Measurements from ENCODE around the gene CR1. TPM values are rescaled to one million over a fixed set of nuclear protein-coding genes. Genes with fewer than 3 reads are reported as not detected.
"Not testable (repeated sequence)": the region's sequence is repeated elsewhere in the genome, so short reads cannot be mapped to it uniquely, and the experiment has no call there.

The CR1 gene
- total RNA-seq, 2 experiments from 2014 or later: not detected

DNA sequence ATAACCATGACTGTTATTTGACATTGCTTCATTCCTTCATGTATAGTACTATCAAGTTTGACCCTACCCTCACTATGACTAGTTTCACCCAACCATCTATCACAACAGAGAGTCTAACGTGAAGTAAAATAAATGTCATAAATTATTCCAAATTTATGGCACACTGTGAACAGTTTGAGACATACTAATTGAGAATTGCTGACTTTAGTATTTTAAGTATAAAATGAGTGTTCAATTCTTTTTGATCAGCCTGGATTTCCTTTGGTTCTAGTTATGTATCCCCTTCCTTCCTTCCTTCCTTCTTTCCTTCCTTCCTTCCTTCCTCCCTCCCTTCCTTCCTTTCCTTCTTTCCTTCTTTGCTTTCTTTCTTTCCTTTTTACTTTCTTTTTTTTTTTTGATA is 14.5 kb downstream of the CR1 start:
- CTCF ChIA-PET: no interaction called here
- no peaks in the 10 kb centered on the region for H3K36me3 Mint-ChIP-seq (ENCODE audit: low read depth)
- no peak overlapping the region for H3K27ac Mint-ChIP-seq
- peaks cover 7% of the 10 kb centered on the region for H3K4me1 Mint-ChIP-seq (ENCODE audit: low read depth)
- peaks cover 2% of the 10 kb centered on the region for H3K27me3 Mint-ChIP-seq (ENCODE audit: low read depth)
- H3K4me3 Mint-ChIP-seq: no peak overlapping the region
- intact Hi-C loops (cut with micrococcal nuclease): no loop called here
- no peaks in the 10 kb centered on the region for H3K9me3 Mint-ChIP-seq
- no peak for DNase-seq

DNA sequence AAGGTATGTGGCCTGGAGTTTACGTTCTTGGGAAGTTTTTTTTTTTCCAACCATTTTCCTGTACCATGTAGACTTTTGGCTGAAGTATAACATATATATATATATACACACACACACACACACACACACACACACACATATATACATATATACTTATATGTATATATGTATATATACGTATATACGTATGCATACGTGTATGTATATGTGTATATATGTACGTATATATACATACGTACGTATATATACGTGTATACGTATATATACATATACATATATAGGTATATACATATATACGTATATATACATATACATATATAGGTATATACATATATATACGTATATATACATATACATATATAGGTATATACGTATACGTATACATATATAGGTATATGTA is 18.9 kb downstream of the CR1 start:
- no peak for DNase-seq
- Mint-ChIP-seq H3K4me3 (no peak overlapping the region), H3K9me3 (no peaks in the 10 kb centered on the region), H3K36me3 (ENCODE audit: low read depth) (no peaks in the 10 kb centered on the region), H3K4me1 (ENCODE audit: low read depth) (no peaks in the 10 kb centered on the region), H3K27me3 (ENCODE audit: low read depth) (no peaks in the 10 kb centered on the region), H3K27ac (no peak overlapping the region)
- CTCF ChIA-PET: interaction anchor here (0.6 kb wide), 1 partner anchor 10 kb away, joined by 5 read pairs; no protein-coding TSS in a partner anchor
- intact Hi-C loops (cut with micrococcal nuclease): no loop called here

DNA sequence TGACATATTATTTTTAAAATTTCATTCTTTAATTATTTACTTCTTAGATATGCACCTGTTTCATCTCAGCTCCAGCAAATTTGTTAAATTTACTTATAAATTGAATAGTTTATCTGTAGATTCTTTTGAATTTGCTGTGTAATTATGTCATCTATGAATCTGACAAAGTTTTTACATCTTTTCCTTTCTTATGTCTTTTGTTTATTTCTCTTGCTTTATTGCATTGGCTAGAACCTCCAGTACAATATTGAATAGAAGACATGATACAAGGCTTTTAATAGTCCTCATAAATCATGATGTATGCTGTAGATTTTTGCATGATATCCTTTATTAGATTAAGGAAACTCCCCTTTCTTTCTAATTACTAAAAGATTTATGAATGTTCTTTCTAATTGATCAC is 20.8 kb downstream of the CR1 start:
- Mint-ChIP-seq H3K27ac (no peak overlapping the region), H3K36me3 (ENCODE audit: low read depth) (no peaks in the 10 kb centered on the region), H3K4me3 (no peak overlapping the region), H3K27me3 (ENCODE audit: low read depth) (no peaks in the 10 kb centered on the region), H3K4me1 (ENCODE audit: low read depth) (no peaks in the 10 kb centered on the region), H3K9me3 (no peaks in the 10 kb centered on the region)
- DNase-seq: no peak
- intact Hi-C loops (cut with micrococcal nuclease): no loop called here
- CTCF ChIA-PET: no interaction called here

DNA sequence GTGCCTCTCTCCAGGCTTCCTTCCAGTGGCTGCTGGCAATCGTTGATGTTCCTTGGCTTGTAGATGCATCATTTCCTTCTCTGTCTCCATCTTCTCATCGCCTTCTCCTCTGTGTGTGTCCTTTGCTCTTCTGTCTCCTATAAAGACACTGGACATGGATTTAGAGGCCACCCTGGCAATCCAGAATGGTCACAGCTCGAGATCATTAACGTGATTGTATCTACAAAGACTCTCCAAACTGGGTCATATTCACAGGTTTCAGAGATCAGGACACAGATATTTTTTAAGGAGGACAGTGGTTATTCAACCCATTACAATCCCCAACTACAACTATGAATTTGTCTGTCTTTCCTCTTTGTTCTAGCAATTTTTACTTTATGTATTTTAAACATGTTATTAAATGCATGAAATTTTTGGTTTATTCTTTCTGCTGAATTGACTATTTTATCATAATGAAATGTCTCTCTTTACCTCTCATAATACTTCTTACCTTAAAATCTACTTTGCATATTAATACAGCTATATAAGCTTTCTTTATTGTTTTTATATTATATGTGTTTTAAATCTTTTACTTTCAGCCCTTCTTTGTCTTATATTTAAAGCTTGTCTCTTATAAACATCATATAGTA is 22.8 kb downstream of the CR1 start:
- Mint-ChIP-seq H3K27me3 (ENCODE audit: low read depth) (peaks cover under 1% of the 10 kb centered on the region), H3K4me3 (no peak overlapping the region), H3K36me3 (ENCODE audit: low read depth) (no peaks in the 10 kb centered on the region), H3K9me3 (no peaks in the 10 kb centered on the region), H3K27ac (no peak overlapping the region), H3K4me1 (ENCODE audit: low read depth) (no peaks in the 10 kb centered on the region)
- DNase-seq: no peak
- intact Hi-C loops (cut with micrococcal nuclease): no loop called here
- CTCF ChIA-PET: no interaction called here

DNA sequence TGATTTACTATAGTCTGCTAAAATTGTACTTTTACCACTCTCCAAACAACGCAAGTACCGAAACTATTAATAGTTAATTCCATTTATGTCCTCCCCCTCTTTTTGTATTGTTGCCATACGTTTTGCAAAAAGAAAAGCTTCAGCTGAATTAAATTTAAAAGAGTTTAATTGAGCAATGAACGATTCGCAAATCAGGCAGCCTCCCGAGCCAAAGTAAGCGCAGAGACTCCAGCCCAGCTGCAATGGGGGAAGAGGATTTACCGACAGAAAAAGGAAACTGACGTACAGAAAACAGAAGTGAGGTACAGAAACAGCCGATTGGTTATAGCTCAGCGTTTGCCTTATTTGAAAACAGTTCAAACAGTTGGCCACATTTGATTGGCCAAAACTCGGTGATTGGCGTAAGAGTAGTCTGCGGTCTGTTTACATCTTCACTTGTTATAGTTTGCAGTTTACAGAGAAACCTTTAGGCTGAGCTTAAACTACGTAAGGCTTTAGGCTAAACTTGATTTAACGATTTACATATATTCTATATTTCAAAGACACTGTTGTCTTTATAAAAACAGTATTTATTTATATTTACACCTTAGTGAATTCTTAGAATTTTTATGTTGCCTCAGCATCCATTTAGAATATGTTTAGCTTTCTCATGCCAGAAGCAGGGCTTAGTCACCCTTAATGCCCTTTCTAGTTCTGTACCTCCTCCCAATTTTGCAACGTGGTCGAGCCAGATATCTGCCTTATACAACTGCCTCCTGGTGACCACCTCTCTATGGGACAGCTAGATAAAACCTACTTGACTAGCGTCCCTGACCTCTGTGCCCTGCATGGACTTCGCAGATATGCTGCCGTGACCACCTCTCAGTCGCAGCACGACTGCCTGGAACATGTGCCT is 23.8 kb downstream of the CR1 start:
- Mint-ChIP-seq H3K4me3 (no peak overlapping the region), H3K4me1 (ENCODE audit: low read depth) (no peaks in the 10 kb centered on the region), H3K27ac (no peak overlapping the region), H3K27me3 (ENCODE audit: low read depth) (peaks cover 3% of the 10 kb centered on the region), H3K36me3 (ENCODE audit: low read depth) (no peaks in the 10 kb centered on the region), H3K9me3 (no peaks in the 10 kb centered on the region)
- CTCF ChIA-PET: no interaction called here
- intact Hi-C loops (cut with micrococcal nuclease): no loop called here
- DNase-seq: no peak

DNA sequence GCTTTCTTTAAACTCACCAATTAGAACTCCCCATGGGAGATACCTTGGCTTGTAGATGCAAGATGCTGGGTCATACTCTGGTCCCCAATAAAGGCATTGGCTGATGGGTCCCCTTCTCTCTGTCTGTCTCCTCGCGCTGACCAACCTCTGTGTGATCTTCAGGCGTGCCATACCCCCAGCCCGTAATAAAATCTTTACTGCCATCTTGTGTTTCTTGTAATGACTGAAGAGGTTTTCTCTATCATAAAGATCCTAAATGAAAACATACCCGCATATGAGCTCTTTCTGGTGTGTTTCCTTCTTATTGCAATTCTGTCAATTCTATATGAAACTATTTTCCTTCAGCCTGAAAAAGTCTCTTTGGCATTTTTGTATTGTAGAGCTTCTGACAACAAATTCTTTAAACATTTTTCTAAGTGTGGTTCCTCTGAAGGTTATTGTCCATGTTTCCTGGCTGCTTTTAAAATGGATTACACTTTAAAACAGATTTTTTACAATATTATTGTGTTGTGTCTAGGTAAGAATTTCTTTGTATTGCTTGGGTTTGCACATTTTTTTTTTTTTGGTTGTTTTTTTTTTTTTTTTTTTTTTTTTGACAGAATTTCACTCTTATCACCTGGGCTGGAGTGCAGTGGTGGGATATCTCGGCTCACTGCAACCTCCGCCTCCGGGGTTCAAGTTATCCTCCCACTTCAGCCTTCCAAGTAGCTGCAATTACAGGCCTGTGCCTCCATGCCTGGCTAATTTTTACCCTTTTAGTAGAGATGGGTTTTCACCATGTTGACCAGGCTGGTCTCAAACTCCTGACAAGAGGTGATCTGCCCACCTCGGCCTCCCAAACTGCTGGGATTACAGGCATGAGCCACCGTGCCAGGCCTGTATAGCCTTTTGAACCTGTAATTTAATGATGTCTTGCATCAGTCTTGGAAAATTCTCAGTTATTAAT is 24.7 kb downstream of the CR1 start:
- H3K27ac Mint-ChIP-seq; intact Hi-C loops (cut with micrococcal nuclease); H3K27me3 Mint-ChIP-seq (ENCODE audit: low read depth); H3K4me1 Mint-ChIP-seq (ENCODE audit: low read depth); DNase-seq; H3K4me3 Mint-ChIP-seq; H3K36me3 Mint-ChIP-seq (ENCODE audit: low read depth); H3K9me3 Mint-ChIP-seq: not testable (repeated sequence)
- CTCF ChIA-PET: interaction anchor here (0.6 kb wide), 1 partner anchor 441 kb away, joined by 3 read pairs; no protein-coding TSS in a partner anchor

DNA sequence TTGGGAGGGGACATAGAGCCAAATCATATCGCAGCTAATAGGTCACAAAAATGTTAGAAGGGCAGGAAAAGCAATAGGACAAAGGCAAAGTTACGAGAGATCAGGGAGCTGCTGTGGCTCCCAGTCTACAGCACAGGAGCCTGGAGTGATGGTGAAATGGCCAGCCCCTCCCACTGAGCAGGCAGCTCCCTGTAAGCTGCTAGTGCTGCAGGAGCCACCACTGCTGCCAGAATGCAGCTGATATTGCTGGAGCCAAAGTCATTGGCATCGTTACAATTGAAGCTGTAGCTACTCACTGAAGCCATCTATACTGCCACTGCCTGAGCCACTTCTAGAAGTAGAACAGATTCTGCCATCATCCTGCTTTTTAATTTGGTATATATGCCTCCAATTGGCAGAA is 29.3 kb downstream of the CR1 start:
- intact Hi-C loops (cut with micrococcal nuclease); H3K27ac Mint-ChIP-seq; H3K4me1 Mint-ChIP-seq (ENCODE audit: low read depth); H3K36me3 Mint-ChIP-seq (ENCODE audit: low read depth); H3K9me3 Mint-ChIP-seq; H3K4me3 Mint-ChIP-seq; H3K27me3 Mint-ChIP-seq (ENCODE audit: low read depth); DNase-seq; CTCF ChIA-PET: not testable (repeated sequence)

DNA sequence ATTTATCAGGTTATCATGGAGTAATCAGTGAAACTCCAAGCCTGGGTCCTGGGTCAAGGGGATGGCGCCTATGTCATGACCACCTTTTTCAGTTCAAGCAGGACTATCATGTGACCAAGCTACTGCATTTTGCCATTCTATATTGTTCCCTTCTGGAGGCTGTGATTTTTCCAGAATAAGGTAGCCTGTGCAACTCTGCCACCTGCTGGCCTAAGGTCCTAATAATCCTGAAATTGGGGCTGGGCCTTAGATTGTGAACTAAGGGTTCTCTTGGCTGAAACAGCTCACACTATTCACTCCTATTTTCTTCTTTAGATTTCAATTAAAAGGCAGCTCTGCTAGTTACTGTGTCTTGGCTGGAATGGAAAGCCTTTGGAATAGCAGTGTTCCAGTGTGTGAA is 32.4 kb downstream of the CR1 start:
- H3K9me3 Mint-ChIP-seq; DNase-seq; H3K27me3 Mint-ChIP-seq (ENCODE audit: low read depth); intact Hi-C loops (cut with micrococcal nuclease); H3K4me3 Mint-ChIP-seq; H3K4me1 Mint-ChIP-seq (ENCODE audit: low read depth); CTCF ChIA-PET; H3K27ac Mint-ChIP-seq; H3K36me3 Mint-ChIP-seq (ENCODE audit: low read depth): not testable (repeated sequence)

DNA sequence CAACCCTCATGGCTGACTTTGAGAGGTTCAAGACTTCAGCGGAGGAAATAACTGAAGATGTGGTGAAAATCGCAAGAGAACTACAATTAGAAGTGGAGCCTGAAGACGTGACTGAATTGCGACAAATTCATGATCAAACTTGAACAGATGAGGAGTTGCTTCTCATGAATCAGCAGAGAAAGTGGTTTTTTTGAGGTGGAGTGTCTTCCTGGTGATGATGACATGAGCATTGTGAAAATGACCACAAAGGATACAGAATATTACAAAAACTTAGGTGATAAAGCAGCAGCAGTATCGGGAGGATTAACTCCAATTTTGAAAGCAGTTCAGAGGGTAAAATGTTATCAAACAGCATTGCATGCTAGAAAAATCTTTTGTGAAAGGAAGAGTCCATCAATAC is 40.3 kb downstream of the CR1 start:
- H3K27ac Mint-ChIP-seq; H3K4me1 Mint-ChIP-seq (ENCODE audit: low read depth); intact Hi-C loops (cut with micrococcal nuclease); H3K4me3 Mint-ChIP-seq; H3K36me3 Mint-ChIP-seq (ENCODE audit: low read depth); DNase-seq; H3K9me3 Mint-ChIP-seq; CTCF ChIA-PET; H3K27me3 Mint-ChIP-seq (ENCODE audit: low read depth): not testable (repeated sequence)

DNA sequence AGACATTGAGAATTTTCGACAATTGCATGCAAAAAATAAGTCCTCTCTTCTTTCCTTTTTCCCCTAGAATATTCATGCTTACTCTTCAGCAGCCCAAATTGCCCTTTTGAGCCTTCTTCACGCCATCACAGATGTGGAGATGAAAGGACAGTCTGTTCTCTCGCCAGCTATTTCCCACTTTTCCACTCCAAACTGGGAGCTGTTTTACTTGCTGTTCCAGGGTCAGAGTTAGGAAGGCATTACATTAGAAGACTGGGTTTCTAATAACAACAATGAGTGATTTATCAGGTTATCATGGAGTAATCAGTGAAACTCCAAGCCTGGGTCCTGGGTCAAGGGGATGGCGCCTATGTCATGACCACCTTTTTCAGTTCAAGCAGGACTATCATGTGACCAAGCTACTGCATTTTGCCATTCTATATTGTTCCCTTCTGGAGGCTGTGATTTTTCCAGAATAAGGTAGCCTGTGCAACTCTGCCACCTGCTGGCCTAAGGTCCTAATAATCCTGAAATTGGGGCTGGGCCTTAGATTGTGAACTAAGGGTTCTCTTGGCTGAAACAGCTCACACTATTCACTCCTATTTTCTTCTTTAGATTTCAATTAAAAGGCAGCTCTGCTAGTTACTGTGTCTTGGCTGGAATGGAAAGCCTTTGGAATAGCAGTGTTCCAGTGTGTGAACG is 50.9 kb downstream of the CR1 start:
- H3K4me1 Mint-ChIP-seq (ENCODE audit: low read depth); CTCF ChIA-PET; H3K27ac Mint-ChIP-seq; DNase-seq; H3K36me3 Mint-ChIP-seq (ENCODE audit: low read depth); H3K9me3 Mint-ChIP-seq; H3K4me3 Mint-ChIP-seq; H3K27me3 Mint-ChIP-seq (ENCODE audit: low read depth); intact Hi-C loops (cut with micrococcal nuclease): not testable (repeated sequence)

DNA sequence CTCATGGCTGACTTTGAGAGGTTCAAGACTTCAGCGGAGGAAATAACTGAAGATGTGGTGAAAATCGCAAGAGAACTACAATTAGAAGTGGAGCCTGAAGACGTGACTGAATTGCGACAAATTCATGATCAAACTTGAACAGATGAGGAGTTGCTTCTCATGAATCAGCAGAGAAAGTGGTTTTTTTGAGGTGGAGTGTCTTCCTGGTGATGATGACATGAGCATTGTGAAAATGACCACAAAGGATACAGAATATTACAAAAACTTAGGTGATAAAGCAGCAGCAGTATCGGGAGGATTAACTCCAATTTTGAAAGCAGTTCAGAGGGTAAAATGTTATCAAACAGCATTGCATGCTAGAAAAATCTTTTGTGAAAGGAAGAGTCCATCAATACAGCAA is 58.9 kb downstream of the CR1 start:
- H3K27ac Mint-ChIP-seq; intact Hi-C loops (cut with micrococcal nuclease); H3K4me3 Mint-ChIP-seq: not testable (repeated sequence)

More for the DNA sequence above, 58.9 kb downstream of the CR1 start:
- H3K9me3 Mint-ChIP-seq; DNase-seq; H3K27me3 Mint-ChIP-seq (ENCODE audit: low read depth); CTCF ChIA-PET; H3K36me3 Mint-ChIP-seq (ENCODE audit: low read depth); H3K4me1 Mint-ChIP-seq (ENCODE audit: low read depth): not testable (repeated sequence)
